HEK293 (cell line): Measurements from ENCODE around the gene ACAA1.

ENCODE experiments used
- ZBTB7A ChIP-seq: fragments of 450-650 bp; formaldehyde crosslinking; IDR thresholded peaks from 2 replicates; pipeline ENCODE4 v1.5.1; 2016; ENCODE audit warnings: low read depth, missing biosample characterization, missing genetic modification characterization
- ZSCAN23 ChIP-seq: fragments of 450-650 bp; formaldehyde crosslinking; IDR thresholded peaks from 2 replicates; pipeline ENCODE4 v1.5.1; 2016; ENCODE audit warnings: missing biosample characterization, missing genetic modification characterization
- TF ChIP-seq, protein P1 (sequence below): fragments of 450-650 bp; formaldehyde crosslinking; IDR thresholded peaks from 2 replicates; pipeline ENCODE4 v1.5.1; 2016; ENCODE audit warnings: missing biosample characterization, missing genetic modification characterization

DNA sequence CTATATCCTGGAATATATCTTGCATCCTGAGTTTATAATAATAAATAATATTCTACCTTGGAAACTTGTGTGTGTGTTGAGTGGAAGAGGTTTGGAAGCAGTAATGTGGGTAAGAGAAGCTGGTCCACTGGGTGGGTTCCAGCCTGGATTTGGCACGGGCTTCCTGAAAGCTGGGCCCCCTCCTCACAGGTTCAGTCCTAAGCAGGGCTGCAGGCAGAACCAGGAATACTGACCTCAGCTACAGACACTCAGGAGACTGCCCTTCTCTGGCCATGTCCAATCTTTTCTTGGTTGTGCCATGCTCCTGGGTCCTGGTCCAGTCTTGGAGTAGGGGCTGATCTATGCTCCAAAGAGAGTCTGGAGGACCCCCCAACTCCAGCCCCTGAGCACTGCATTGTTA is 6.0 kb upstream of the ACAA1 start:
- TF ChIP-seq, protein P1, sequence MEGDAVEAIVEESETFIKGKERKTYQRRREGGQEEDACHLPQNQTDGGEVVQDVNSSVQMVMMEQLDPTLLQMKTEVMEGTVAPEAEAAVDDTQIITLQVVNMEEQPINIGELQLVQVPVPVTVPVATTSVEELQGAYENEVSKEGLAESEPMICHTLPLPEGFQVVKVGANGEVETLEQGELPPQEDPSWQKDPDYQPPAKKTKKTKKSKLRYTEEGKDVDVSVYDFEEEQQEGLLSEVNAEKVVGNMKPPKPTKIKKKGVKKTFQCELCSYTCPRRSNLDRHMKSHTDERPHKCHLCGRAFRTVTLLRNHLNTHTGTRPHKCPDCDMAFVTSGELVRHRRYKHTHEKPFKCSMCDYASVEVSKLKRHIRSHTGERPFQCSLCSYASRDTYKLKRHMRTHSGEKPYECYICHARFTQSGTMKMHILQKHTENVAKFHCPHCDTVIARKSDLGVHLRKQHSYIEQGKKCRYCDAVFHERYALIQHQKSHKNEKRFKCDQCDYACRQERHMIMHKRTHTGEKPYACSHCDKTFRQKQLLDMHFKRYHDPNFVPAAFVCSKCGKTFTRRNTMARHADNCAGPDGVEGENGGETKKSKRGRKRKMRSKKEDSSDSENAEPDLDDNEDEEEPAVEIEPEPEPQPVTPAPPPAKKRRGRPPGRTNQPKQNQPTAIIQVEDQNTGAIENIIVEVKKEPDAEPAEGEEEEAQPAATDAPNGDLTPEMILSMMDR (tag by site-specific recombination): no peak
- TF ChIP-seq ZSCAN23 (tag by site-specific recombination) (no peak), ZBTB7A (tag by site-specific recombination) (no peak)
